Duodenal mucosa (tissue), 2 donors: ENCODE results near the gene TMEFF2.

Experiments used
- H3K27ac ChIP-seq: one replicate; pipeline ENCODE4 v1.7.0; 2013; ENCODE audit warnings: low read depth, low read length
- H3K27me3 ChIP-seq, 2 donors: one replicate each; pipeline ENCODE4 v1.7.0; 2013; ENCODE audit warnings: low read length in 2 of 2, control low read depth in 1 of 2; ENCODE audit not compliant: insufficient read depth in 2 of 2, control insufficient read depth in 1 of 2
- H3K36me3 ChIP-seq, 2 donors: one replicate each; pipeline ENCODE4 v1.7.0; 2013; ENCODE audit warnings: low read length in 2 of 2, control low read depth in 1 of 2; ENCODE audit not compliant: insufficient read depth in 2 of 2, control insufficient read depth in 1 of 2
- H3K4me1 ChIP-seq, 2 donors: one replicate each; pipeline ENCODE4 v1.7.0; 2013; ENCODE audit warnings: low read length in 2 of 2, control low read depth in 1 of 2; ENCODE audit not compliant: insufficient read depth in 2 of 2, control insufficient read depth in 1 of 2
- H3K4me3 ChIP-seq, 2 donors: one replicate each; pipeline ENCODE4 v1.7.0; 2013; ENCODE audit warnings: low read length in 2 of 2, low read depth in 1 of 2
- H3K9ac ChIP-seq, 2 donors: one replicate each; pipeline ENCODE4 v1.7.0; 2013; ENCODE audit warnings: low read length in 2 of 2, low read depth in 1 of 2
- H3K9me3 ChIP-seq, 2 donors: one replicate each; pipeline ENCODE4 v1.7.0; 2013; ENCODE audit warnings: low read length in 2 of 2, control low read depth in 1 of 2; ENCODE audit not compliant: control insufficient read depth in 1 of 2

The TMEFF2 gene

GRCh38 chr2:192005211-192005610, 189.5 kb downstream of the TMEFF2 start:
- H3K27me3 ChIP-seq: no peaks in the 10 kb centered on the region
- H3K4me3 ChIP-seq: no peak overlapping the region
- no peak overlapping the region for H3K9ac ChIP-seq
- H3K36me3 ChIP-seq: no peaks in the 10 kb centered on the region
- no peaks in the 10 kb centered on the region for H3K9me3 ChIP-seq
- no peaks in the 10 kb centered on the region for H3K4me1 ChIP-seq
- no peak overlapping the region for H3K27ac ChIP-seq

DNA sequence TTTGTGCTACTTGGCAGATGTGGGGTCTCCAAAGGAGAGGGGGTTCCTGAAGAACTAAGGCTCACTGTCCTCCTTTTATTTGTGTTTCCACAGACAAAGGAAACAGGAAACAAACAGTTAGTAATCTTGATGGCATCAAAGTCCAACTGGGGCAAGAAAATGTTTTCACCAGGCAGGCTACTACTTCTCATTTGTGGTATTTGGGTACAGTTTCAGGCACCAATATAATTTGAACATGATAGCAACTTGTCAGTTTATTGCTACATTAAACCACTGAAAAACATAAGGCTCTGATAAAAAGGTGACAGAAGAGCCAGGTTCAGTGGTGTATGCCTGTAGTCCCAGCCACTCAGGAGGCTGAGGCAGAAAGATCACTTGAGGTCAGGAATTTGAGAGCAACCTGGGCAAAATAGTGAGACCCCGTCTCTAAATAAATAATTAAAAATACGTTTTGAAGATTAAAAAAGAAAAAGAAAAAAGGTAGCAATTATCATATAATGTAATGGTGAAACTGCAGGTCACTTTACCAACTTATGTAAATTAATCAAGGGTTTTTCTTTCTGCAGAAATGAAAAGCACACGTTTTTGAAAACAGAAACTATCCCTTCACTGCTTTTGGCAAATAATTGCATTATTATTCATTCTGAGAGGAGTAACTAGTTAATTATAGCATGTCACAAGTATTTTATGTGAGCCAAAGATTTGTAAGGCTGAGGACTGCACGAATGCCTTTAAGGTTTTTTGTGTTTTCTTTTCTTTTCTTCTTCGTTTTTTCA, 190.4 kb downstream of the TMEFF2 start:
- Histone ChIP-seq H3K9me3 (no peaks in the 10 kb centered on the region), H3K36me3 (no peaks in the 10 kb centered on the region), H3K27ac (no peak overlapping the region), H3K9ac (no peak overlapping the region), H3K4me3 (no peak overlapping the region), H3K4me1 (no peaks in the 10 kb centered on the region), H3K27me3 (no peaks in the 10 kb centered on the region)

GRCh38 chr2:192002418-192002817, 192.3 kb downstream of the TMEFF2 start:
- Histone ChIP-seq H3K9ac (no peak overlapping the region), H3K27ac (no peak overlapping the region), H3K36me3 (no peaks in the 10 kb centered on the region), H3K4me1 (no peaks in the 10 kb centered on the region), H3K4me3 (no peak overlapping the region), H3K27me3 (no peaks in the 10 kb centered on the region), H3K9me3 (no peaks in the 10 kb centered on the region)

GRCh38 chr2:192000196-192000980, 194.3 kb downstream of the TMEFF2 start:
- H3K4me1 ChIP-seq: no peaks in the 10 kb centered on the region
- H3K9me3 ChIP-seq: no peaks in the 10 kb centered on the region
- no peaks in the 10 kb centered on the region for H3K36me3 ChIP-seq
- no peaks in the 10 kb centered on the region for H3K27me3 ChIP-seq
- H3K4me3 ChIP-seq: no peak overlapping the region
- H3K9ac ChIP-seq: no peak overlapping the region
- H3K27ac ChIP-seq: no peak overlapping the region

GRCh38 chr2:191999101-191999841, 195.5 kb downstream of the TMEFF2 start:
- H3K27me3 ChIP-seq: no peaks in the 10 kb centered on the region
- no peak overlapping the region for H3K9ac ChIP-seq
- no peaks in the 10 kb centered on the region for H3K9me3 ChIP-seq
- no peak overlapping the region for H3K4me3 ChIP-seq
- no peaks in the 10 kb centered on the region for H3K4me1 ChIP-seq
- no peak overlapping the region for H3K27ac ChIP-seq
- H3K36me3 ChIP-seq: no peaks in the 10 kb centered on the region

GRCh38 chr2:191995285-191995684, 199.4 kb downstream of the TMEFF2 start:
- Histone ChIP-seq H3K27me3 (no peaks in the 10 kb centered on the region), H3K4me3 (no peak overlapping the region), H3K9ac (no peak overlapping the region), H3K27ac (no peak overlapping the region), H3K36me3 (no peaks in the 10 kb centered on the region), H3K4me1 (no peaks in the 10 kb centered on the region), H3K9me3 (no peaks in the 10 kb centered on the region)

DNA sequence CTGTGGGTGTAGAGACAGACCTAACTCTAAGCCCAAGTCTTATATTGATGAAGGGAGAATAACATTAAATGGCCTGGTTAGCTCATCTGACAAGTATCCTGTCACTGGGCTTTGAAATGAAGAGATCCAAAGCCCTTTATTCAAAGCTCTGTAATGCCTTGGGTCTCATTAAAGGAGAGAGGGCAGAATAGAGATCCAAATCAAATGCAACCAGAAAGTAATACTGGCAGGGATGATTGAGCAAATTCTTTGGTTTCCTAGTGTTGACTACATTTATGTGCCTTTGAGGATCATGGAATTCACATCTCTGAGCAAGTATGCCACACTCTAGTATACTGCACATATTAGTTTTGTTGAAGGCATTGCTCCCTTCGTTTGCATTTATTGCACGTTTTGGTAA, 200.0 kb downstream of the TMEFF2 start:
- no peaks in the 10 kb centered on the region for H3K36me3 ChIP-seq
- H3K4me1 ChIP-seq: no peaks in the 10 kb centered on the region
- H3K27ac ChIP-seq: no peak overlapping the region
- no peak overlapping the region for H3K4me3 ChIP-seq
- no peak overlapping the region for H3K9ac ChIP-seq
- H3K9me3 ChIP-seq: no peaks in the 10 kb centered on the region
- H3K27me3 ChIP-seq: no peaks in the 10 kb centered on the region

GRCh38 chr2:191991442-191991841, 203.3 kb downstream of the TMEFF2 start:
- no peak overlapping the region for H3K9ac ChIP-seq

DNA sequence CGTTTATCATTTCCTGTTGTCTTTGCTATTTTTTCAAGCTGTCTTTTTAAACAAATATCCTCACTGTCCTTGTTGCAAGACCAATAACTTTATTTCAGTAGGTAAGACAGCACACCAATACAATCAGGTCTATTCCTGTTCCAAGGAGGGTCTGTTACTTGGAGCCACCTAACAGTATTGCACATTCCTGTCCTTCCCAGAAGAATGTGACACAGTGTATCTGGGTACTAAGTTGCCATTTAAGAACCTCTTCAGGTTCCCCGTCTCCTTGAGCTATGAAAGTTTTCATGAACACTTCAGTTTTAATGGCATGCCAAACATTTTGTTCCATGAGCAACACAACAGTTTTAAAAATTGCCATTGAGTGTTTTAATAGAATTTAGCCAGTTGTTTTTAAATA, 209.0 kb downstream of the TMEFF2 start:
- H3K9me3 ChIP-seq: no peaks in the 10 kb centered on the region
- H3K4me3 ChIP-seq: no peak overlapping the region
- no peaks in the 10 kb centered on the region for H3K36me3 ChIP-seq
- H3K9ac ChIP-seq: no peak overlapping the region
- no peak overlapping the region for H3K27ac ChIP-seq
- H3K4me1 ChIP-seq: peaks cover 0 to 6% of the 10 kb centered on the region in 2 donors
- H3K27me3 ChIP-seq: no peaks in the 10 kb centered on the region

More at GRCh38 chr2:191991442-191991841, 203.3 kb downstream of the TMEFF2 start:
- no peak overlapping the region for H3K4me3 ChIP-seq
- H3K27ac ChIP-seq: no peak overlapping the region
- no peaks in the 10 kb centered on the region for H3K36me3 ChIP-seq
- peaks cover 0 to 6% of the 10 kb centered on the region in 2 donors for H3K4me1 ChIP-seq
- no peaks in the 10 kb centered on the region for H3K27me3 ChIP-seq
- H3K9me3 ChIP-seq: no peaks in the 10 kb centered on the region

DNA sequence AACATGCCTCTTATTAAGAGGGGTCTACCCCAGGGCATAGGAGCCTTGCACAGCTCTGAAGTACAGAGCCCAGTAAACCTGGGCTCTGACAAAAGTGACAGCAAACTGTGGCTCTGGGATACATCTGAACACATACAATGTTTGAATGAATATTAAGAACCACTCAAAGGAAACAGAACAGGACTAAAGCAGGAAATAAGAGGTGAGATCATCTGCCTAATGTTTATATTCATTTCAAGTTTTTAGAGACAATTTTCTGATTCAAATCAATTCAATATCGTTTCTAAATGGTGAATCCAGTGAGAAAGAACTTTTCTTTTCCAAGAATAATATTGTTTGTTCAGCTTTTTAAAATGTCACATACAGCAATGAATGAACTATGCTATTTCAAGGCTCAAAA, 211.1 kb downstream of the TMEFF2 start:
- Histone ChIP-seq H3K4me3 (no peak overlapping the region), H3K4me1 (no peaks in the 10 kb centered on the region), H3K9ac (no peak overlapping the region), H3K27me3 (no peaks in the 10 kb centered on the region), H3K9me3 (no peaks in the 10 kb centered on the region), H3K27ac (no peak overlapping the region), H3K36me3 (no peaks in the 10 kb centered on the region)
